GM20000 (cell line): ENCODE measurements around the gene ZNF367.

Experiments used
- DNase-seq: peaks from one replicate; pipeline ENCODE4 v3.0.0; 2012; ENCODE audit warnings: low spot score
- CTCF ChIP-seq: IDR thresholded peaks from 2 replicates; pipeline ENCODE4 v1.5.1; 2012; ENCODE audit warnings: mild to moderate bottlenecking, control low read depth; ENCODE audit errors: extremely low read depth, missing control alignments

ZNF367 gene

GRCh38 chr9:96383165-96383942, 34.8 kb downstream of the ZNF367 start, which contains the start of gene SLC35D2:
SLC35D2 (minus strand) TSS chr9:96383711; CDS start chr9:96383634, 77 bp downstream.
- TF ChIP-seq CTCF: no peak
- DNase-seq: peak; percentile 76

- DNase-seq: no peak
- TF ChIP-seq CTCF: no peak
These were observed 35.4 kb downstream of the ZNF367 start for GRCh38 chr9:96382839-96383164.

DNA sequence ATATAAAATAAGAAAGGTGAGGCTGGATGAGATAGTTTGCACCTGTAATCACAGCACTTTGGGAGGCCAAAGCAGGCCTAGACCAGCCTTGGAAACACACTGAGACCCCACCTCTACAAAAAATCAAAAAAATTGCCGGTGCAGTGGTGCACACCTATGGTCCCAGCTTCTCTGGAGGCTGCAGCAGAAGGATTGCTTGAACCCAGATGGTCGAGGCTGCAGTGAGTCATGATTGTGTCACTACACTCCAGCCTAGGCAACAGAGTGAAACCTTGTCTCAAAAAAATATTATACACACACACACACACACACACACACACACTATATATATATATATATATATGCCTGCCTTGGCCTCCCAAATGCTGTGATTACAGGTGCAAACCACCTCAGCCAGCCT, 36.0 kb downstream of the ZNF367 start:
- no peak for DNase-seq
- TF ChIP-seq CTCF: no peak

DNA sequence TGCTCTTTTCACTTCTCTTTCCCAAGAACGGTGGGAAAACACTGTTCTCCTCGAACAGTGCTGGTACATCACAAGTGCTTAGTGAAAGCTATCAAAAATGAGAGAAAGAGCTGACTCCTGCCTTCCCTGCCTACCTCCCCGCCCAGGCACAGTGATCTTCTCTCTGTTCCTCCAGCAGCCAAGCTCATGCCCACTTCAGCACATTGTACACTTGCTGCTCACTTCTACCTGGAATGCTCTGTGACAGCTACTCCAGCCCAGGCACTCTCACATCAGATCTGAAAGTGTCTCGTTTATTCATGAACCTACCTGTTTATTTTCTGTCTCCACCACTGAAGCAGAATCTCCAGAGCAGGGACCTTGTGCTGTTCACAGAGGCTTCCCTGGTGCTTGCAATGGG, 36.5 kb downstream of the ZNF367 start:
- DNase-seq: no peak
- no peak for TF ChIP-seq CTCF

- no peak for DNase-seq
- TF ChIP-seq CTCF: no peak
These were observed 37.0 kb downstream of the ZNF367 start for GRCh38 chr9:96381125-96381524.

GRCh38 chr9:96379461-96379860, 38.7 kb downstream of the ZNF367 start:
- DNase-seq: no peak
- no peak for TF ChIP-seq CTCF

DNA sequence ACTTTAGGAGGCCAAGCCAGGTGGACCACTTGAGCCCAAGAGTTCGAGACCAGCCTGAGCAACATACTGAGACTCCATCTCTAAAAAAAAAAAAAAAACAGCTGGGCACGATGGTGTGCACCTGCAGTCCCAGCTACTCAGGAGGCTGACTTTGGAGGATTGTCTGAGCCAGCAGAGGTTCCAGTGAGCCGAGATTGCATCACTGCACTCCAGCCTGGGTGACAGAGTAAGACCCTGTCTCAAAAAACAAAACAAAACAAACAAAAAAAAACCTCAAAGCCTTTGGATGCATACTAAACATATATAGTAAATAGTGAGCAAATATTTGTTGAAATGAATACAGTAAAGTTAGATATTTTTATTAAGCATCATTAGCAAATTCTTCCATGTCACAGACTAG, 40.0 kb downstream of the ZNF367 start:
- no peak for TF ChIP-seq CTCF
- no peak for DNase-seq
